ENCODE data around the gene FBXO22.

- TF ChIP-seq EGR1 (IDR thresholded peaks at IDR 0.05) = no peak
- no peak for TF ChIP-seq NFIC (IDR thresholded peaks at IDR 0.05)
- no peak for TF ChIP-seq EP300 (IDR thresholded peaks at IDR 0.05; ENCODE audit: borderline replicate concordance)
- TF ChIP-seq, protein P1, sequence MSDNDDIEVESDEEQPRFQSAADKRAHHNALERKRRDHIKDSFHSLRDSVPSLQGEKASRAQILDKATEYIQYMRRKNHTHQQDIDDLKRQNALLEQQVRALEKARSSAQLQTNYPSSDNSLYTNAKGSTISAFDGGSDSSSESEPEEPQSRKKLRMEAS (IDR thresholded peaks at IDR 0.05) = no peak
- no peak for TF ChIP-seq RAD21 (IDR thresholded peaks at IDR 0.05; ENCODE audit: low read depth)
- TF ChIP-seq CREB1 (IDR thresholded peaks at IDR 0.05; ENCODE audit: low read depth) = no peak
- no peak for TF ChIP-seq ZBTB7A (IDR thresholded peaks at IDR 0.05; ENCODE audit: low read depth)
- TF ChIP-seq, protein P2, sequence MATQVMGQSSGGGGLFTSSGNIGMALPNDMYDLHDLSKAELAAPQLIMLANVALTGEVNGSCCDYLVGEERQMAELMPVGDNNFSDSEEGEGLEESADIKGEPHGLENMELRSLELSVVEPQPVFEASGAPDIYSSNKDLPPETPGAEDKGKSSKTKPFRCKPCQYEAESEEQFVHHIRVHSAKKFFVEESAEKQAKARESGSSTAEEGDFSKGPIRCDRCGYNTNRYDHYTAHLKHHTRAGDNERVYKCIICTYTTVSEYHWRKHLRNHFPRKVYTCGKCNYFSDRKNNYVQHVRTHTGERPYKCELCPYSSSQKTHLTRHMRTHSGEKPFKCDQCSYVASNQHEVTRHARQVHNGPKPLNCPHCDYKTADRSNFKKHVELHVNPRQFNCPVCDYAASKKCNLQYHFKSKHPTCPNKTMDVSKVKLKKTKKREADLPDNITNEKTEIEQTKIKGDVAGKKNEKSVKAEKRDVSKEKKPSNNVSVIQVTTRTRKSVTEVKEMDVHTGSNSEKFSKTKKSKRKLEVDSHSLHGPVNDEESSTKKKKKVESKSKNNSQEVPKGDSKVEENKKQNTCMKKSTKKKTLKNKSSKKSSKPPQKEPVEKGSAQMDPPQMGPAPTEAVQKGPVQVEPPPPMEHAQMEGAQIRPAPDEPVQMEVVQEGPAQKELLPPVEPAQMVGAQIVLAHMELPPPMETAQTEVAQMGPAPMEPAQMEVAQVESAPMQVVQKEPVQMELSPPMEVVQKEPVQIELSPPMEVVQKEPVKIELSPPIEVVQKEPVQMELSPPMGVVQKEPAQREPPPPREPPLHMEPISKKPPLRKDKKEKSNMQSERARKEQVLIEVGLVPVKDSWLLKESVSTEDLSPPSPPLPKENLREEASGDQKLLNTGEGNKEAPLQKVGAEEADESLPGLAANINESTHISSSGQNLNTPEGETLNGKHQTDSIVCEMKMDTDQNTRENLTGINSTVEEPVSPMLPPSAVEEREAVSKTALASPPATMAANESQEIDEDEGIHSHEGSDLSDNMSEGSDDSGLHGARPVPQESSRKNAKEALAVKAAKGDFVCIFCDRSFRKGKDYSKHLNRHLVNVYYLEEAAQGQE (IDR thresholded peaks at IDR 0.05; ENCODE audit: low read depth) = no peak
- no peak for TF ChIP-seq TCF12 (IDR thresholded peaks at IDR 0.05; ENCODE audit: low read depth)
- no peak for TF ChIP-seq TAF1 (IDR thresholded peaks at IDR 0.05; ENCODE audit: low read depth)
- TF ChIP-seq YY1 (IDR thresholded peaks at IDR 0.05; ENCODE audit: low read depth) = no peak
Measured at GRCh38 chr15:75961331-75961730, 57.7 kb downstream of the FBXO22 start.
